H9 (cell line): ENCODE data around the gene GPX2. TPM values are rescaled to one million over a fixed set of nuclear protein-coding genes. Genes with fewer than 3 reads are reported as not detected.

Experiments
- DNase-seq: peaks from one replicate; pipeline ENCODE4 v3.0.0-alpha.2; 2017
- H2AFZ ChIP-seq: one replicate; pipeline ENCODE4 v1.6.1; 2013; ENCODE audit warnings: mild to moderate bottlenecking, low read length, control low read depth, moderate library complexity
- H2AK5ac ChIP-seq: 2 replicates; pipeline ENCODE4 v1.6.1; 2013; ENCODE audit warnings: low read length, control low read depth, mixed read lengths; ENCODE audit not compliant: insufficient read length
- H2BK120ac ChIP-seq: one replicate; pipeline ENCODE4 v1.6.1; 2013; ENCODE audit warnings: low read depth, mild to moderate bottlenecking, low read length, control low read depth, inconsistent platforms; ENCODE audit not compliant: poor library complexity, severe bottlenecking
- H2BK12ac ChIP-seq: 2 replicates; pipeline ENCODE4 v1.6.1; 2013; ENCODE audit warnings: low read length, control low read depth, mixed read lengths, low read depth; ENCODE audit not compliant: insufficient read length
- H2BK15ac ChIP-seq: 2 replicates; pipeline ENCODE4 v1.6.1; 2013; ENCODE audit warnings: low read depth, low read length, control low read depth
- H2BK20ac ChIP-seq: one replicate; pipeline ENCODE4 v1.6.1; 2013; ENCODE audit warnings: low read depth, mild to moderate bottlenecking, low read length, control low read depth, inconsistent platforms; ENCODE audit not compliant: poor library complexity, severe bottlenecking
- H2BK5ac ChIP-seq: 2 replicates; pipeline ENCODE4 v1.6.1; 2013; ENCODE audit warnings: low read length, control low read depth, mixed read lengths; ENCODE audit not compliant: insufficient read length
- H3K14ac ChIP-seq: 2 replicates; pipeline ENCODE4 v1.6.1; 2013; ENCODE audit warnings: low read length, control low read depth; ENCODE audit not compliant: insufficient read depth
- H3K18ac ChIP-seq: 2 replicates; pipeline ENCODE4 v1.6.1; 2013; ENCODE audit warnings: low read depth, mild to moderate bottlenecking, mixed read lengths, low read length, control low read depth; ENCODE audit not compliant: insufficient read length
- H3K23ac ChIP-seq: 2 replicates; pipeline ENCODE4 v1.6.1; 2013; ENCODE audit warnings: low read length, control low read depth, mixed read lengths, low read depth; ENCODE audit not compliant: insufficient read length
- H3K23me2 ChIP-seq: 2 replicates; pipeline ENCODE4 v1.6.1; 2013; ENCODE audit warnings: low read depth, mild to moderate bottlenecking, mixed read lengths, low read length, control low read depth; ENCODE audit not compliant: insufficient read length, poor library complexity, severe bottlenecking
- H3K27ac ChIP-seq: 2 replicates; pipeline ENCODE4 v1.5.1; 2013; ENCODE audit warnings: low read length, control low read depth, mixed read lengths, low read depth; ENCODE audit not compliant: insufficient read length
- H3K27me3 ChIP-seq: 2 replicates; pipeline ENCODE4 v1.6.1; 2013; ENCODE audit warnings: low read length, control low read depth, inconsistent platforms; ENCODE audit not compliant: insufficient read depth
- H3K4ac ChIP-seq: 2 replicates; pipeline ENCODE4 v1.6.1; 2013; ENCODE audit warnings: low read depth, mild to moderate bottlenecking, control low read depth, inconsistent platforms, low read length, moderate library complexity
- H3K4me1 ChIP-seq: 2 replicates; pipeline ENCODE4 v1.6.1; 2013; ENCODE audit warnings: low read length, control low read depth, inconsistent platforms; ENCODE audit not compliant: insufficient read depth
- H3K4me2 ChIP-seq: 2 replicates; pipeline ENCODE4 v1.6.1; 2013; ENCODE audit warnings: low read length, control low read depth, mixed read lengths; ENCODE audit not compliant: insufficient read length, insufficient read depth
- H3K56ac ChIP-seq: 2 replicates; pipeline ENCODE4 v1.6.1; 2013; ENCODE audit warnings: low read depth, mild to moderate bottlenecking, mixed read lengths, low read length, control low read depth; ENCODE audit not compliant: insufficient read length
- H3K79me1 ChIP-seq: 2 replicates; pipeline ENCODE4 v1.6.1; 2013; ENCODE audit warnings: low read depth, mild to moderate bottlenecking, moderate library complexity, low read length, control low read depth, inconsistent platforms; ENCODE audit not compliant: insufficient read depth, poor library complexity, severe bottlenecking
- H3K79me2 ChIP-seq: 2 replicates; pipeline ENCODE4 v1.6.1; 2013; ENCODE audit warnings: low read length, control low read depth, inconsistent platforms; ENCODE audit not compliant: insufficient read depth
- H3K9ac ChIP-seq: 2 replicates; pipeline ENCODE4 v1.6.1; 2013; ENCODE audit warnings: low read length, control low read depth, mixed read lengths; ENCODE audit not compliant: insufficient read length; ENCODE audit errors: extremely low read depth
- H3K9me3 ChIP-seq: one replicate; pipeline ENCODE4 v1.6.1; 2013; ENCODE audit warnings: low read depth, low read length, inconsistent platforms; ENCODE audit not compliant: control insufficient read depth
- H3T11ph ChIP-seq: one replicate; pipeline ENCODE4 v1.6.1; 2013; ENCODE audit warnings: mild to moderate bottlenecking, low read length, control low read depth, inconsistent platforms
- H4K20me1 ChIP-seq: one replicate; pipeline ENCODE4 v1.6.1; 2013; ENCODE audit not compliant: control insufficient read depth, insufficient read length, insufficient read depth
- H4K5ac ChIP-seq: 2 replicates; pipeline ENCODE4 v1.6.1; 2013; ENCODE audit warnings: low read depth, mild to moderate bottlenecking, mixed read lengths, low read length, control low read depth; ENCODE audit not compliant: insufficient read length
- H4K8ac ChIP-seq: replicated peaks from 2 replicates; pipeline ENCODE4 v1.6.1; 2013; ENCODE audit warnings: low read length, control low read depth, mixed read lengths, low read depth; ENCODE audit not compliant: insufficient read length
- H4K91ac ChIP-seq: 2 replicates; pipeline ENCODE4 v1.6.1; 2013; ENCODE audit warnings: low read depth, mild to moderate bottlenecking, moderate library complexity, mixed read lengths, low read length, control low read depth; ENCODE audit not compliant: insufficient read length
- H3K27ac Mint-ChIP-seq, 3 experiments: 2 replicates in 2 of 3; 3 replicates in 1 of 3; pipeline ENCODE4 v1.8.0; 2020 to 2021; ENCODE audit warnings: mixed read lengths in 3 of 3, mild to moderate bottlenecking in 1 of 3, moderate library complexity in 1 of 3
- H3K27me3 Mint-ChIP-seq: 2 replicates; pipeline ENCODE4 v1.8.0; 2021; ENCODE audit warnings: low read depth, mild to moderate bottlenecking, moderate library complexity, mixed read lengths
- H3K36me3 Mint-ChIP-seq, 3 experiments: 2 replicates in 2 of 3; 3 replicates in 1 of 3; pipeline ENCODE4 v1.8.0; 2020 to 2021; ENCODE audit warnings: low read depth in 3 of 3, mixed read lengths in 3 of 3; ENCODE audit not compliant: insufficient read depth in 1 of 3
- H3K4me1 Mint-ChIP-seq, 2 experiments: 2 replicates each; pipeline ENCODE4 v1.8.0; 2020; ENCODE audit warnings: mixed read lengths in 2 of 2
- H3K4me3 Mint-ChIP-seq, 2 experiments: 2 replicates in 1 of 2; 3 replicates in 1 of 2; pipeline ENCODE4 v1.8.0; 2020 to 2021; ENCODE audit warnings: mild to moderate bottlenecking in 2 of 2, mixed read lengths in 2 of 2, moderate library complexity in 1 of 2
- H3K9me3 Mint-ChIP-seq, 2 experiments: 2 replicates in 1 of 2; 3 replicates in 1 of 2; pipeline ENCODE4 v1.8.0; 2020; ENCODE audit warnings: mild to moderate bottlenecking in 2 of 2, mixed read lengths in 2 of 2, moderate library complexity in 1 of 2
- CTCF ChIP-seq: fragments of 200-600 bp; sonication (generic); conservative IDR thresholded peaks from 3 replicates; pipeline ENCODE4 v1.8.0; 2021; ENCODE audit warnings: antibody characterized with exemption, mild to moderate bottlenecking
- WGBS: extraction: QIAGEN DNeasy Blood & Tissue Kit; methylation state at CpG from one replicate; pipeline ENCODE4 v1.1.7; 2013; ENCODE audit warnings: missing lambda C conversion rate, low lambda C conversion rate, mixed read lengths; ENCODE audit not compliant: insufficient read length; ENCODE audit errors: extremely low coverage; 5-methylcytosine and 5-hydroxymethylcytosine counted together
- total RNA-seq: library from RNA; stranded (reverse); gene quantifications from 2 replicates; pipeline ENCODE4 v1.2.1, GENCODE V29; 2021

The GPX2 gene
- total RNA-seq, 1 experiment from 2014 or later: 0.79 TPM

DNA sequence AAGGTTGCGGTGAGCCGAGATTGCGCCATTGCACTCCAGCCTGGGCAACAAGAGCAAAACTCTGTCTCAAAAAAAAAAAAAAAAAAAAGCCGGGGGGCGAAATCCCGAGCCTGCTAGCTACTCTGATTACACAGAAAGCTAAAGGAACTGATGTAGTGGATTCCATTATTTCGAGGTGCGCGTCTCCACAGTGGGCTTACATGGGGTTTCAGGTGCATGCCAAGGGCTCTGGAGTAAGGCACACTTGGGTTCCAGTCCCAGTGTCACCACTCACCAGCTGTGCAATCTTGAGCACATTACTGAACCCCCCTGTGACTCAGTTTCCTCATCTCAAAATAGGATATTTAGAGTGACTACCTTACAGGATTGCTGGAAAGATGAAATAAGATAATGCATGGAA lies 31.3 kb upstream of the GPX2 start:
- Histone ChIP-seq H3K14ac (no peak overlapping the region), H3K23me2 (no peaks in the 10 kb centered on the region), H3K23ac (no peak overlapping the region), H3K79me2 (no peaks in the 10 kb centered on the region), H4K5ac (no peak overlapping the region), H4K8ac (no peak overlapping the region), H2BK120ac (no peak overlapping the region), H3K18ac (no peak overlapping the region), H4K91ac (no peak overlapping the region), H2AK5ac (no peak overlapping the region), H2BK20ac (no peak overlapping the region), H3K4me2 (no peak overlapping the region), H2BK12ac (no peak overlapping the region), H3K9ac (no peak overlapping the region), H3K27ac (no peak overlapping the region), H4K20me1 (no peaks in the 10 kb centered on the region), H3T11ph (no peak overlapping the region), H3K4me1 (peaks cover 19% of the 10 kb centered on the region; the same call in 1 of the 2 replicates), H3K56ac (no peak overlapping the region), H3K4ac (no peak overlapping the region), H2BK15ac (no peak overlapping the region), H3K9me3 (no peaks in the 10 kb centered on the region), H3K27me3 (no peaks in the 10 kb centered on the region), H2AFZ (no peak overlapping the region), H2BK5ac (no peak overlapping the region), H3K79me1 (no peaks in the 10 kb centered on the region)
- H3K4me1 Mint-ChIP-seq: peaks cover 51 to 63% of the 10 kb centered on the region in 2 experiments
- H3K4me3 Mint-ChIP-seq: no peak overlapping the region; a peak in 1 of 5 replicates
- no peak for TF ChIP-seq CTCF
- H3K36me3 Mint-ChIP-seq: 0 out of 7 replicates have a peak, but pooled peaks cover 0 to 2% (median 0%) of the 10 kb centered on the region in 3 experiments
- no CpG with 5 or more reads among the region's 9 CpGs for WGBS
- no peak overlapping the region for H3K27ac Mint-ChIP-seq
- peaks cover 32% of the 10 kb centered on the region for H3K27me3 Mint-ChIP-seq
- DNase-seq: no peak
- no peaks in the 10 kb centered on the region for H3K9me3 Mint-ChIP-seq
